ENCODE results near the gene NTSR1.

The NTSR1 gene

DNA sequence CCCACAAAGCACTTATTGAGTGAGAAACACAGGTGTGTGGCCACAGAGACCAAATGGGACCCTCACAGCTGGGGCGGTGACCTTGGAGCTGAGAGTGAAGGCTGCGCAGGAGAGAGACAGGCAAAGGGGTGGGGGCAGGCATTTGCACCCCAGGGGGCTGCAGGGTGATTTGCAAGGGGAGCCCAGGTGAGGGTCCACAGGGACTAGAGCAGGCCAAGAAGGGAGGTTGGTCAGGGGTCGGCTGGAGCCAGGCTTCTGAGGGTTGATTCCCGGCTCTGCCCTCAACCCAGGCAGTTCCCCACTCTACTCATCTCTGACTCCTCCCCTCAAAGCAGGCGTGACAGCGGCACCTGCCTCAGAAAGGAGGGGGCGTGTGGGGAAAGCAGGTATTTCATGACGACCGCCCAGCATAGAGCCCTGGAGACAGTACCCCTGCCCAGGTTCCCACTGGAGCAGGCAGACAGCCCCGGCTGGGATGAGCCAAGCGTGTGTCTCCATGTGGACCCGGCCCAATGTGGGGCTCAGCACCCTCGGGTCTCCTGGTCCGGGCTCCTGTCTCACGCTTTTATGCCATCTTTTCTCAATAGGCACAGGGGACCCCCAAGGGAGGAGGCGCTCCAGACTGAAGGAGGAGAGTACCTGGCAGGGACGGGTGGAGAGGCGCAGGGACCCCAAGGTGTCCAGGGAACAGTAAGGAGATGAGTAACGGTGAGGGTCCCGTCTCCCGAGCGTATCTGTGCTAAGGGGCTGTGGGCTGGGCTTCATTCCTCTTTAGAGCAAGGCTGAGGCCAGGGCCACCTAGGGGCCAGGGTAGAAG is 84.5 kb downstream of the NTSR1 start:
- H3K27me3 ChIP-seq (ENCODE audit: insufficient read depth, low read length, poor library complexity, severe bottlenecking) = no peaks in the 10 kb centered on the region
- H3K4me1 ChIP-seq (ENCODE audit: insufficient read depth, low read length, poor library complexity, severe bottlenecking) = peaks cover 20% of the 10 kb centered on the region
- H3K4me2 ChIP-seq (ENCODE audit: low read depth, low read length, poor library complexity, severe bottlenecking) = peak overlapping the region; percentile 54
- peaks cover 11% of the 10 kb centered on the region for H4K20me1 ChIP-seq (ENCODE audit: insufficient read depth, low read length, poor library complexity, severe bottlenecking)
- peak overlapping the region; percentile 51 for H3K9ac ChIP-seq (ENCODE audit: low read depth, low read length, poor library complexity, severe bottlenecking)
- no peaks in the 10 kb centered on the region for H3K9me2 ChIP-seq (replicated peaks; ENCODE audit: low read depth, low read length)
- peaks cover 14% of the 10 kb centered on the region for H3K79me2 ChIP-seq (ENCODE audit: insufficient read depth, low read length)
- H3K4me3 ChIP-seq (ENCODE audit: low read length, poor library complexity, severe bottlenecking) = peak overlapping the region; percentile 58
- no peaks in the 10 kb centered on the region; the same call in 1 of the 2 replicates for H3K36me3 ChIP-seq (ENCODE audit: insufficient read depth, low read length)
- no peak overlapping the region for H2AFZ ChIP-seq (ENCODE audit: low read length)
- no peaks in the 10 kb centered on the region for H3K9me3 ChIP-seq (ENCODE audit: insufficient read depth, low read depth, low read length)
- peaks cover 3% of the 10 kb centered on the region; the same call in 1 of the 2 replicates for H3F3A ChIP-seq (ENCODE audit: low read depth)
- TF ChIP-seq EZH2phosphoT487 (IDR thresholded peaks at IDR 0.05; ENCODE audit: borderline replicate concordance) = no peak
- TF ChIP-seq, protein P1, sequence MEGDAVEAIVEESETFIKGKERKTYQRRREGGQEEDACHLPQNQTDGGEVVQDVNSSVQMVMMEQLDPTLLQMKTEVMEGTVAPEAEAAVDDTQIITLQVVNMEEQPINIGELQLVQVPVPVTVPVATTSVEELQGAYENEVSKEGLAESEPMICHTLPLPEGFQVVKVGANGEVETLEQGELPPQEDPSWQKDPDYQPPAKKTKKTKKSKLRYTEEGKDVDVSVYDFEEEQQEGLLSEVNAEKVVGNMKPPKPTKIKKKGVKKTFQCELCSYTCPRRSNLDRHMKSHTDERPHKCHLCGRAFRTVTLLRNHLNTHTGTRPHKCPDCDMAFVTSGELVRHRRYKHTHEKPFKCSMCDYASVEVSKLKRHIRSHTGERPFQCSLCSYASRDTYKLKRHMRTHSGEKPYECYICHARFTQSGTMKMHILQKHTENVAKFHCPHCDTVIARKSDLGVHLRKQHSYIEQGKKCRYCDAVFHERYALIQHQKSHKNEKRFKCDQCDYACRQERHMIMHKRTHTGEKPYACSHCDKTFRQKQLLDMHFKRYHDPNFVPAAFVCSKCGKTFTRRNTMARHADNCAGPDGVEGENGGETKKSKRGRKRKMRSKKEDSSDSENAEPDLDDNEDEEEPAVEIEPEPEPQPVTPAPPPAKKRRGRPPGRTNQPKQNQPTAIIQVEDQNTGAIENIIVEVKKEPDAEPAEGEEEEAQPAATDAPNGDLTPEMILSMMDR (conservative IDR thresholded peaks at IDR 0.05; ENCODE audit: low read length) = no peak

DNA sequence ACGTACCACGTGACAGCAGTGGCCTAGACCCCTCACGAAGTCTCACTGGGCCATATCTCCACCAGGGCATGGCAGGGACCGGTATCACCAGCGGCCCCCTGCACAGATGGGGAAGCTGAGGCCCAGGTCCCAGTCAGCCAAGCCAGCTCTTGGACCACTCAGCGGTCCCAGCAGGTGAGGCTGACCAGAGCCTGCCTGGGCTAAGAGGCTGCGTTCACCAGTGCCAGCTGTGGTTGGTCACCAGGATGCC is 85.0 kb downstream of the NTSR1 start:
- peaks cover 24% of the 10 kb centered on the region for H3K4me1 ChIP-seq (ENCODE audit: insufficient read depth, low read length, poor library complexity, severe bottlenecking)
- peak overlapping the region; percentile 58 for H3K4me3 ChIP-seq (ENCODE audit: low read length, poor library complexity, severe bottlenecking)

DNA sequence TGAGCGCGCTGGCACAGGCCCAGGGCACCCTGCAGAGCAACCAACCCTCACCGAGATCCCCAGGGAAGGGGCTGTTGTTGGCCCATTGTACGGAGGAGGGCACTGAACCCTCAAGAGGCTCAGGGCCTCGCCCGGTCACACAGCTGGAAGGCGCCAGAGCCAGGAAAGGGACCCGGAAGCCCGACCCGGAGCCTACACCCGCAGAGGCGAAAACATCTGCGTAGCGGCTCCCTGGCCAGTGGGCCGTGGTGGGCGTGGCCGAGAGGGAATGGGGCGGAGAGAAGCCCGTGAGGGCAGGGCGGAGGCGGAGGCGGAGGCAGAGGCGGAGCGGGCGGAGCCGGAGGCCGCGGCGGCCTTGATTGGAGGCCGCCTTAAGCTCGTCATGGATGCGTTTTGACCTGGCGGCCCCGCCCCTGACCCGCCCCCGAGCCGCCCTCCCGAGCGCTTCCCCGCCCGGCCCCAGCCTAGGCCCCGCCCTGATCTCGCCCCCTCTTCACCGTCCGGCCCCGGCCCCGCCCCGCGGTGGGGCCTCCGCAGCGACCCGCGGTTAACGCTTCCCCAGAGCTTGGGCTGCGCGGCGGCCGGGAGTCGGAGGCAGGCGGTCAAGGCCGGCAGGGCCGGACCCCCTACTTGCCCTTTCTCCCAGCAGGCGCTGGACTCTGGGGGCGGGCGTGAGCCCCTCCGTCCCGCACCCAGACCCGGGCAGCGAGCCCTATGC is 85.5 kb downstream of the NTSR1 start:
- TF ChIP-seq EZH2phosphoT487 (IDR thresholded peaks at IDR 0.05; ENCODE audit: borderline replicate concordance) = no peak
- TF ChIP-seq, protein P1 (conservative IDR thresholded peaks at IDR 0.05; ENCODE audit: low read length) = no peak
- peak overlapping the region; percentile 96 for H3K9ac ChIP-seq (ENCODE audit: low read depth, low read length, poor library complexity, severe bottlenecking)
- H3K4me3 ChIP-seq (ENCODE audit: low read length, poor library complexity, severe bottlenecking) = peak overlapping the region; percentile 83
- H3K9me2 ChIP-seq (replicated peaks; ENCODE audit: low read depth, low read length) = no peaks in the 10 kb centered on the region
- peak overlapping the region; percentile 87 for H3K4me2 ChIP-seq (ENCODE audit: low read depth, low read length, poor library complexity, severe bottlenecking)
- H3K79me2 ChIP-seq (ENCODE audit: insufficient read depth, low read length) = peaks cover 24% of the 10 kb centered on the region
- H3K36me3 ChIP-seq (ENCODE audit: insufficient read depth, low read length) = peaks cover 10% of the 10 kb centered on the region; the same call in 1 of the 2 replicates
- H3K4me1 ChIP-seq (ENCODE audit: insufficient read depth, low read length, poor library complexity, severe bottlenecking) = peaks cover 29% of the 10 kb centered on the region
- no peaks in the 10 kb centered on the region for H3K9me3 ChIP-seq (ENCODE audit: insufficient read depth, low read depth, low read length)
- H3K27me3 ChIP-seq (ENCODE audit: insufficient read depth, low read length, poor library complexity, severe bottlenecking) = no peaks in the 10 kb centered on the region
- H3F3A ChIP-seq (ENCODE audit: low read depth) = peaks cover 3% of the 10 kb centered on the region; the same call in 1 of the 2 replicates
- H4K20me1 ChIP-seq (ENCODE audit: insufficient read depth, low read length, poor library complexity, severe bottlenecking) = peaks cover 11% of the 10 kb centered on the region
- H2AFZ ChIP-seq (ENCODE audit: low read length) = peak overlapping the region; percentile 14; the same call in 1 of the 2 replicates

More for the DNA sequence above, 85.0 kb downstream of the NTSR1 start:
- TF ChIP-seq EZH2phosphoT487 (IDR thresholded peaks at IDR 0.05; ENCODE audit: borderline replicate concordance) = no peak
- TF ChIP-seq, protein P1 (conservative IDR thresholded peaks at IDR 0.05; ENCODE audit: low read length) = no peak
- H2AFZ ChIP-seq (ENCODE audit: low read length) = no peak overlapping the region
- no peaks in the 10 kb centered on the region for H3K9me2 ChIP-seq (replicated peaks; ENCODE audit: low read depth, low read length)
- peaks cover 11% of the 10 kb centered on the region for H4K20me1 ChIP-seq (ENCODE audit: insufficient read depth, low read length, poor library complexity, severe bottlenecking)
- H3K27me3 ChIP-seq (ENCODE audit: insufficient read depth, low read length, poor library complexity, severe bottlenecking) = no peaks in the 10 kb centered on the region
- H3K4me2 ChIP-seq (ENCODE audit: low read depth, low read length, poor library complexity, severe bottlenecking) = peak overlapping the region; percentile 54
- H3K9ac ChIP-seq (ENCODE audit: low read depth, low read length, poor library complexity, severe bottlenecking) = peak overlapping the region; percentile 51
- H3K9me3 ChIP-seq (ENCODE audit: insufficient read depth, low read depth, low read length) = no peaks in the 10 kb centered on the region
- peaks cover 19% of the 10 kb centered on the region for H3K79me2 ChIP-seq (ENCODE audit: insufficient read depth, low read length)
- peaks cover 3% of the 10 kb centered on the region; the same call in 1 of the 2 replicates for H3F3A ChIP-seq (ENCODE audit: low read depth)
- H3K36me3 ChIP-seq (ENCODE audit: insufficient read depth, low read length) = peaks cover 5% of the 10 kb centered on the region; the same call in 1 of the 2 replicates

Data from Loucy (cell line).